HepG2 (cell line): Measurements from ENCODE around the gene IL17RB.

Experiments
- ATF1 ChIP-seq: IDR thresholded peaks from 2 replicates; pipeline ENCODE4 v1.6.1; 2016; ENCODE audit warnings: mild to moderate bottlenecking, control low read depth
- CREB1 ChIP-seq, 2 experiments: fragments of 450-650 bp in 1 of 2; IDR thresholded peaks; 2 replicates each; pipeline ENCODE4 v1.6.1; 2016 to 2017; ENCODE audit warnings: control low read depth in 1 of 2, mild to moderate bottlenecking in 1 of 2, missing compliant biosample characterization in 1 of 2, missing genetic modification characterization in 1 of 2
- EP300 ChIP-seq, 3 experiments: sonication (generic) in 1 of 3; formaldehyde crosslinking in 1 of 3; IDR thresholded peaks; 2 replicates each; pipeline versions ENCODE4 v1.5.1 to v1.6.1; 2011 to 2020; ENCODE audit warnings: low read depth in 2 of 3, low read length in 2 of 3, borderline replicate concordance in 1 of 3, improper control_type of control experiment in 1 of 3, mild to moderate bottlenecking in 1 of 3, missing genetic modification reagents in 1 of 3, moderate library complexity in 1 of 3
- KMT2A ChIP-seq: sonication (generic); formaldehyde crosslinking; IDR thresholded peaks from 2 replicates; pipeline ENCODE4 v1.4.0; 2020; ENCODE audit warnings: missing genetic modification reagents
- MIXL1 ChIP-seq: IDR thresholded peaks from 2 replicates; pipeline ENCODE4 v1.6.1; 2016
- MXD1 ChIP-seq: sonication (generic); formaldehyde crosslinking; IDR thresholded peaks from 2 replicates; pipeline ENCODE4 v1.4.0; 2020; ENCODE audit warnings: mild to moderate bottlenecking, missing genetic modification reagents
- NR2C2 ChIP-seq: sonication (generic); formaldehyde crosslinking; IDR thresholded peaks from 2 replicates; pipeline ENCODE4 v1.4.0; 2020; ENCODE audit warnings: missing genetic modification reagents, mild to moderate bottlenecking, moderate library complexity, borderline replicate concordance
- SAFB2 ChIP-seq: sonication (generic); formaldehyde crosslinking; IDR thresholded peaks from 2 replicates; pipeline ENCODE4 v1.5.1; 2020; ENCODE audit warnings: missing genetic modification reagents, low read depth, mild to moderate bottlenecking, borderline replicate concordance
- ZBTB33 ChIP-seq: sonication (generic); formaldehyde crosslinking; IDR thresholded peaks from 2 replicates; pipeline ENCODE4 v1.4.0; 2020; ENCODE audit warnings: missing genetic modification reagents
- ZNF770 ChIP-seq: sonication (generic); formaldehyde crosslinking; IDR thresholded peaks from 2 replicates; pipeline ENCODE4 v1.5.0; 2020; ENCODE audit warnings: mild to moderate bottlenecking, missing genetic modification reagents
- TF ChIP-seq, protein P1 (sequence below): sonication (generic); formaldehyde crosslinking; IDR thresholded peaks from 2 replicates; pipeline ENCODE4 v1.5.0; 2020; ENCODE audit warnings: mild to moderate bottlenecking, missing genetic modification reagents, moderate library complexity

GRCh38 chr3:53842436-53843194 is 3.8 kb upstream of the IL17RB start:
- 0 out of 2 replicates have a peak, but pooled peaks have one; percentile 21 for TF ChIP-seq KMT2A (CRISPR knock-in tag)
- peak; percentile 82 for TF ChIP-seq MIXL1 (CRISPR knock-in tag)
- TF ChIP-seq NR2C2 (CRISPR knock-in tag): no peak
- TF ChIP-seq MXD1 (CRISPR knock-in tag): no peak
- TF ChIP-seq CREB1 (IDR thresholded peaks at IDR 0.05): peak; percentile 39; the same call in 1 of the 2 replicates
- TF ChIP-seq CREB1 (CRISPR knock-in tag; IDR thresholded peaks at IDR 0.05): peak; percentile 66
- TF ChIP-seq EP300 (IDR thresholded peaks at IDR 0.05; ENCODE audit: low read depth in 2 of 2, low read length in 2 of 2): peak in 1 of 2 experiments; percentile 98; a peak in 2 of 4 replicates
- peak; percentile 81; the same call in 1 of the 2 replicates for TF ChIP-seq EP300 (CRISPR knock-in tag; IDR thresholded peaks at IDR 0.05; ENCODE audit: borderline replicate concordance)
- no peak for TF ChIP-seq ZBTB33
- TF ChIP-seq ATF1: no peak
- no peak; the same call in 1 of the 2 replicates for TF ChIP-seq ZNF770
- TF ChIP-seq, protein P1, sequence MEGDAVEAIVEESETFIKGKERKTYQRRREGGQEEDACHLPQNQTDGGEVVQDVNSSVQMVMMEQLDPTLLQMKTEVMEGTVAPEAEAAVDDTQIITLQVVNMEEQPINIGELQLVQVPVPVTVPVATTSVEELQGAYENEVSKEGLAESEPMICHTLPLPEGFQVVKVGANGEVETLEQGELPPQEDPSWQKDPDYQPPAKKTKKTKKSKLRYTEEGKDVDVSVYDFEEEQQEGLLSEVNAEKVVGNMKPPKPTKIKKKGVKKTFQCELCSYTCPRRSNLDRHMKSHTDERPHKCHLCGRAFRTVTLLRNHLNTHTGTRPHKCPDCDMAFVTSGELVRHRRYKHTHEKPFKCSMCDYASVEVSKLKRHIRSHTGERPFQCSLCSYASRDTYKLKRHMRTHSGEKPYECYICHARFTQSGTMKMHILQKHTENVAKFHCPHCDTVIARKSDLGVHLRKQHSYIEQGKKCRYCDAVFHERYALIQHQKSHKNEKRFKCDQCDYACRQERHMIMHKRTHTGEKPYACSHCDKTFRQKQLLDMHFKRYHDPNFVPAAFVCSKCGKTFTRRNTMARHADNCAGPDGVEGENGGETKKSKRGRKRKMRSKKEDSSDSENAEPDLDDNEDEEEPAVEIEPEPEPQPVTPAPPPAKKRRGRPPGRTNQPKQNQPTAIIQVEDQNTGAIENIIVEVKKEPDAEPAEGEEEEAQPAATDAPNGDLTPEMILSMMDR (CRISPR knock-in tag): peak; percentile 70
- peak; percentile 40; the same call in 1 of the 2 replicates for TF ChIP-seq SAFB2
